Activated naive CD4-positive, alpha-beta T cell treated with anti-CD3 and anti-CD28 coated beads, Interleukin-2, amount 50 U/mL, for 24 hours (primary cell): ENCODE data around the gene CDKAL1.
"Not testable (repeated sequence)": the region's sequence is repeated elsewhere in the genome, so short reads cannot be mapped to it uniquely, and the experiment has no call there.

Experiments used
- H3K27ac Mint-ChIP-seq: one replicate; pipeline ENCODE4 v1.8.0; 2021; ENCODE audit warnings: mild to moderate bottlenecking, mixed read lengths
- H3K27me3 Mint-ChIP-seq: one replicate; pipeline ENCODE4 v1.8.0; 2021; ENCODE audit warnings: mixed read lengths
- H3K36me3 Mint-ChIP-seq: one replicate; pipeline ENCODE4 v1.8.0; 2021; ENCODE audit warnings: mixed read lengths
- H3K4me1 Mint-ChIP-seq: one replicate; pipeline ENCODE4 v1.8.0; 2021; ENCODE audit warnings: mixed read lengths
- H3K4me3 Mint-ChIP-seq: one replicate; pipeline ENCODE4 v1.8.0; 2021; ENCODE audit warnings: mild to moderate bottlenecking, mixed read lengths
- H3K9me3 Mint-ChIP-seq: one replicate; pipeline ENCODE4 v1.8.0; 2021; ENCODE audit warnings: mixed read lengths

CDKAL1 gene

DNA sequence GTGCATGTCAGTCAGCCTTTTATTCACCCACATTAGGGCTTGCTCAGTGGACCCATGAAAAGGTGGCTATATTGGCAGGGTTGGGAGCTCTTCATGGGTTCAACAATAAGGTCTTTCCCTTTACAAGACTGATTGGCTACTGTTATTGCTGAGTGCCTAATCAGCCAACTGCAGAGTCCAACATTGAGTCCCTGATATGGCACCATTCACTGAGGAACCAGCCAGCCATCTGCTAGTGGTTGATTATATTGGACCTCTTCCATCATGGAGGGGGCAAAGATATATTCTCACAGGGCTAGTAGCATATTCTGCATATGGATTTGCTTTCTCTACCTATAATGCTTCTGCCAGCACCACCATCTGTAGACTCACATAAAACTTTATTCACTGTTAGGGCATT, 69.9 kb downstream of the CDKAL1 start:
- H3K9me3 Mint-ChIP-seq: no peaks in the 10 kb centered on the region
- H3K4me1 Mint-ChIP-seq: peaks cover 4% of the 10 kb centered on the region
- no peak overlapping the region for H3K4me3 Mint-ChIP-seq
- peaks cover 32% of the 10 kb centered on the region for H3K36me3 Mint-ChIP-seq
- no peaks in the 10 kb centered on the region for H3K27me3 Mint-ChIP-seq
- no peak overlapping the region for H3K27ac Mint-ChIP-seq

DNA sequence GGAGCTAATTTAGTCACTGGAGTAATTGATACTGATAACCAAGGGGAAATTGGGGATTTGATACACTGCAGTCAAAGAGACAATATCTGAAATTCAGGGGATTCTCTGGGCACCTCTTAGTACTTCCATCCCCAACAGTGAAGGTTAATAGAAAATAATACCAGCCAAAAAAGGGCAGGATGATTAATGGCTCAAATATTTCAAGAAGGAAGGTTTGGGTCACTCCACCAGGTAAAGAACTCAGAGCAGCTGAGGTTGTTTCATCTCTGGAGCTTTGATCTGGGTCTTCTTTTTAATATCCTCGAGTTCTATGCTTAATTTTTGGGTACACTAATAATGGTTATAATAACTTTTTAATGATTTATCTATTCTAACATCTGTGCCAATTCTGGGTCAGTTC, 70.8 kb downstream of the CDKAL1 start:
- H3K9me3 Mint-ChIP-seq: no peaks in the 10 kb centered on the region
- peaks cover under 1% of the 10 kb centered on the region for H3K4me1 Mint-ChIP-seq
- no peaks in the 10 kb centered on the region for H3K27me3 Mint-ChIP-seq
- no peak overlapping the region for H3K4me3 Mint-ChIP-seq
- H3K27ac Mint-ChIP-seq: no peak overlapping the region
- peaks cover 29% of the 10 kb centered on the region for H3K36me3 Mint-ChIP-seq

DNA sequence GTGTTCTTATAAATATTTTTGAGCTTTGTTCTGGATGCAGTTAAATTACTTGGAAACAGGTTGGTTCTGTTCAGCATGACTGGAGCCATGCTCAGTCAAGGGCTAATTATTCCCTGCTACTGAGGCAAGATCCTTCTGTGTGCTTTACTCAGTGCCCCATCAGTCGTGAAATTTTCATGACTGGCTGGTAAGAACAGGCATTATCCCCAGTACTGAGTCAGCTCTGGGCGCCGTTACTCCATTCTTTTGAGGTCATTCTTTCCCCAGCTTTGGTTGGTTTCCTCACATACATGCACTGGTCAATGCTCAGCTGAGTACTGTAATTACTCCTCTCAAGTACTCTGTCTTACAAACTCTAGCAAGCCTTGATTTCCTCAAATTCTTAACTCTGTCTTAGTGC, 71.3 kb downstream of the CDKAL1 start:
- Mint-ChIP-seq H3K27me3 (no peaks in the 10 kb centered on the region), H3K27ac (peak overlapping the region; percentile 8), H3K4me1 (no peaks in the 10 kb centered on the region)

DNA sequence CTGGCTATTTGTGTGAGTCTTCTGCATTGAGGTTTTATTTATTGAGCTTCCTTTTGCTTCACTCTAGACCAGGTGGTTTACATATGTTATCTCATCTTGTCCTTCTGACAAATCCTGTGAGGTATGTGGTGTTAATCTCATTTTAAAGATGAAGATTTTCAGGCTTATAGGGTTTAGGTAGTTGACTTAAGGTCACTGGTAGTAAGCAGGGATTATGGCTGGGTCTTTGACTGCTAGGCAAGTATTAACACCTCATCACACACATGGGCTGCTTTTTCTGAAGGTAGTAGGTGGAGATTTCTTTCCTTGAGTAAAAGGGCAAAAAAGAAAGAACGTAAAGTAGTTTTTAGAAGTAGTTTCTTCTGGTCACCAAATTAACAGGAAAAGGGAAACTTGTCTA, 72.6 kb downstream of the CDKAL1 start:
- Mint-ChIP-seq H3K4me1 (no peaks in the 10 kb centered on the region), H3K4me3 (no peak overlapping the region), H3K27ac (no peak overlapping the region), H3K27me3 (no peaks in the 10 kb centered on the region), H3K9me3 (no peaks in the 10 kb centered on the region), H3K36me3 (peaks cover 27% of the 10 kb centered on the region)

More for the DNA sequence above, 71.3 kb downstream of the CDKAL1 start:
- Mint-ChIP-seq H3K36me3 (peaks cover 34% of the 10 kb centered on the region), H3K4me3 (no peak overlapping the region), H3K9me3 (no peaks in the 10 kb centered on the region)

DNA sequence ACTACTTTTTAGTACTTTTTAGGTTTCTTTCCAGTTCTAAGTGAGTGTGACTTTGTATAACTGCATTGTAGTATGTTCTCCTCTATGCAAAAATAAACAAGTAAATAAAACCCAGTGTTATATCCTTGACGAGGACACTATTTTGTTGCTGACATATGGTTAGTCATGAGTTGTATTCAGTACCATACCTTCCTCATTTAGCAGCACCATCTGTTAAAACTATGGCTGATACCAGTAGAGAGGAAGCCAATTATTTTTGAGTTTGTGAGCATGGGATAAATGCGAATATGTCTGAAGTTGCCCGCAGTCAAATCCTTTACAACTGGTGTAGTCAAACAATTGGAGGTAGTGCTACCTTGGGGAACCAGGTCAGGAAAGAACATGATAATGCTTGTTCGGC, 74.1 kb downstream of the CDKAL1 start:
- Mint-ChIP-seq H3K36me3 (peaks cover 23% of the 10 kb centered on the region), H3K4me3 (no peak overlapping the region), H3K9me3 (no peaks in the 10 kb centered on the region), H3K4me1 (peaks cover 5% of the 10 kb centered on the region), H3K27ac (no peak overlapping the region), H3K27me3 (no peaks in the 10 kb centered on the region)

DNA sequence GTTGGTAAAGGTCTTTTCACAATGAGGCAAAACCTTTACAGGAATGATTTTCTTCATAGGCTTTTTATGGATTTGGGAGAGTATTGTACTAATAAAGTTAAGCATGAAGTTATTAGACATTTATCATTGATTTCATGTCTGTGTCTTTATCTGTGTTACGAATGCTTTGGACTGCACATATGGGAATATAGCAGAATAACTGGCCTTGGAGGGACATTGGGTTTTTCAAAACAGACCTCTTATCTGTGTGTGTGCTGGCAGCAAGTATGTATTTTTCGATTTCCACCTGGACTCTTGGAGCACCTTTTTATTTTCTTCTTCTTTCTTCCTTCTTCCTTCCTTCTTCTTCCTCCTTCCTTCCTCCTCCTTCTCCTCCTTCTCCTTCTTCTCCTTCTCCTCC, 74.6 kb downstream of the CDKAL1 start:
- Mint-ChIP-seq H3K27ac (no peak overlapping the region), H3K4me3 (no peak overlapping the region), H3K4me1 (peaks cover 5% of the 10 kb centered on the region), H3K9me3 (no peaks in the 10 kb centered on the region), H3K36me3 (peaks cover 24% of the 10 kb centered on the region), H3K27me3 (no peaks in the 10 kb centered on the region)

DNA sequence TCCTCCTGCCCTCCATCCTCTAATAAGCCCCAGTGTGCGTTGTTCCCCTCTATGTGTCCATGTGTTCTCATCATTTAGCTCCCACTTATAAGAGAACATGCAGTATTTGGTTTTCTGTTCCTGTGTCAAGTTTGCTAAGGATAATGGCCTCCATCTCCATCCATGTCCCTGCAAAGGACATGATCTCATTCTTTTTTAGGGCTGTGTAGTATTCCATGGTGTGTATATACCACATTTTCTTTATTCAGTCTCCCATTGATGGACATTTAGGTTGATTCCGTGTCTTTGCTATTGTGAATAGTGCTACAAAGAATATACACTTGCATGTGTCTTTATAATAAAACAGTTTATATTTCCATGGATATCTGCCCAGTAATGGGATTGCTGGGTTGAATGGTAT, 75.7 kb downstream of the CDKAL1 start:
- H3K27me3 Mint-ChIP-seq, H3K4me1 Mint-ChIP-seq, H3K4me3 Mint-ChIP-seq, H3K27ac Mint-ChIP-seq, H3K9me3 Mint-ChIP-seq: not testable (repeated sequence)
- peaks cover 28% of the 10 kb centered on the region for H3K36me3 Mint-ChIP-seq

DNA sequence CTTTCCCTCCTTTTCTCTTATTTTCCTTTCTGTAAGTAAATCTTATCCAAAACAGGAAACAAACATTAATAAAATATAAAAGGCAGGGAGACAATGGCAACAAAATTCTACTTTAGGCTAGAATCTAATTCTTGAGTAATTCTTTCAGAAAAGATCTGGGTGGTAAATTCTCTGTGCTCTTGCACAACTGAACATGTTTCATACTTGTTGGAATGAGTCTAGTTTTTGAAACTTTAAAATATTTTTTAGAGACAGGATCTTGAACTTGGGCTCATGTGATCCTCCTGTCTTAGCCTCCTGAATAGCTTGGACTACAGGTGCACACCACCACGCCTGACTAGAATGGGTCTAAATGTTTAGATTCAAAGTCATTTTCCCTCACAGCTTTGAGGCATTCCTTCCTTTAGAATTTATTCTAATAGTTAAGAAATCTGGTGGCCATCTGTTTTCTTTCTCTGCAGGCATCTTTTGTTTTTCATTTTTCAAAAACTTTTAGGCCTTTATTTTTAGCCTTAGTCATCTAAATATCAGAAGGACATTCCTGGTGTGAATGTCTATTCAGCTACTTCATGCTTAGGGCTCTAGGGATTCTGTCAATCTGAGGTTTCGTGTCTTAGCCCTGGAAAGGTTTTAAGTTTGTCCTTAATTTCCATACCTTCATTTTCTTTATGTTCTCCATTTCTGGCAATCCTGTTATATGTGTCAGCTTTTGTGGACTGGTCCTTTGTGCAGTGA, 76.5 kb downstream of the CDKAL1 start:
- peaks cover 5% of the 10 kb centered on the region for H3K4me1 Mint-ChIP-seq
- H3K4me3 Mint-ChIP-seq: no peak overlapping the region
- no peaks in the 10 kb centered on the region for H3K27me3 Mint-ChIP-seq
- H3K27ac Mint-ChIP-seq: no peak overlapping the region
- no peaks in the 10 kb centered on the region for H3K9me3 Mint-ChIP-seq
- peaks cover 27% of the 10 kb centered on the region for H3K36me3 Mint-ChIP-seq

DNA sequence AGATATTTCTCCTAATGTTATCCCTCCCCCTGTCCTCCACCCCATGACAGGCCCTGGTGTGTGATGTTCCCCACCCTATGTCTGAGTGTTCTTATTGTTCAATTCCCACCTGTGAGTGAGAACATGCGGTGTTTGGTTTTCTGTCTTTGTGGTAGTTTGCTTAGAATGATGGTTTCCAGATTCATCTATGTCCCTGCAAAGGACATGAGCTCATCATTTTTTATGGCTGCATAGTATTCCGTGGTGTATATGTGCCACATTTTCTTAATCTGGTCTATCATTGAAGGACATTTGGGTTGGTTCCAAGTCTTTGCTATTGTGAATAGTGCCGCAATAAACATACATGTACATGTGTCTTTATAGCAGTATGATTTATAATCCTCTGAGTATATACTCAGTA, 83.3 kb downstream of the CDKAL1 start:
- H3K4me3 Mint-ChIP-seq, H3K27ac Mint-ChIP-seq, H3K9me3 Mint-ChIP-seq, H3K27me3 Mint-ChIP-seq: not testable (repeated sequence)
- peaks cover 23% of the 10 kb centered on the region for H3K4me1 Mint-ChIP-seq
- H3K36me3 Mint-ChIP-seq: peaks cover 27% of the 10 kb centered on the region

DNA sequence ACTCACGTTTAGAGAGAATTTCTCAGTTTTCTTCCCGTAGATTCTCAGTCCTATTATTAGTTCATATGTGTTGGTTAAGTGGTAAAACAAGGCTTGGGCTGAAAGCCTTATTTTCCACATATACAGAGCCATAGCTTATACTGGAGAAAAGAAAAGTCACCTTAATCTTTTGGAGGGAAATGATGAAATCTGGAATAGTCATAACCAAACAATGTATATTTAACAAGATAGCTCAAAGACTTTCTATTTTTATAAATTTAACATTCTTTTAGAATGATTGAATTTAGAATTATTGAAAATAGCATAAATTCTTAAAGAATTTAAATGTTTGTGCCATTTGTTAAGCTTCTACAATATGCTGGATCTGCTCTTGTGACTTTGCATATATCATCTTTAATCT, 85.8 kb downstream of the CDKAL1 start:
- H3K4me3 Mint-ChIP-seq: no peak overlapping the region
- H3K4me1 Mint-ChIP-seq: peaks cover 45% of the 10 kb centered on the region
- H3K9me3 Mint-ChIP-seq: no peaks in the 10 kb centered on the region
- no peak overlapping the region for H3K27ac Mint-ChIP-seq
- peaks cover 27% of the 10 kb centered on the region for H3K36me3 Mint-ChIP-seq
- H3K27me3 Mint-ChIP-seq: no peaks in the 10 kb centered on the region

DNA sequence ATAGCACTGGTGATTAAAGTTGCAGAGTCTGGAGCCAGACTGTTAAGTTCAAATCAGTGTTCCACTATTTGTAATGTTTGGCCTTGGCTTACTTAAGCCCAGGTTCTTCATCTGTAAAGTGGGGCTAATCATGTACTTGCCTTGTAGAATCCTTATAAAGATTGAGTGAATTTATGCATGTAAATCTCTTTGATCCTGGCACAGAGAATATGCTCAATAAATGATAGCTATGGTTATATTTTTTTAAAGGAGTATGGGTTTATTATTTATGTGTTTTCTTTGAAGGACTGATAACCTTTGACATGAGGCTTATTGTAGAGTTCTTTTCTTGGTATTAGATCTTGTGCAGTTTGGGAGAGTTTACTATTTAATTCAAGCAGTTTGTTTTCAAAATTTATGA, 89.5 kb downstream of the CDKAL1 start:
- Mint-ChIP-seq H3K36me3 (peaks cover 34% of the 10 kb centered on the region), H3K27me3 (no peaks in the 10 kb centered on the region), H3K9me3 (no peaks in the 10 kb centered on the region), H3K27ac (no peak overlapping the region), H3K4me3 (no peak overlapping the region), H3K4me1 (peaks cover 61% of the 10 kb centered on the region)

DNA sequence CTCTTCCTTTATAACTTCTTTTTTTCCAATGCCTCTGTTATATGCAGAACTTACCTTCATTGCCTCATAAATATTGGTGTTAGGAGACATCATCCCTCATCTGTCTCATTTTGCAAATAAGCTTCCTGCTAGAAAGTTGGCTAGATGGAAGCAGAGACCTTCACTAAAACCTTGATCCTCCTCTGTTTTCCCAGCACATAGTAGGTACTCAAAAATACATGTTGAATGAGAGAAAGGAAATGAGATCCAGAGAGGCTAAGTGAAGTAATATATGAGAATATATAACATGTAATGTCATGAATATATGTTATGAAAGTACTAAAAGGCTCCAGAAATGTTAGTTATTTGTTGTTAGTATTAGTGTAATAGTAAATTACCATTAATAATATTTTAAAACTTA, 91.9 kb downstream of the CDKAL1 start:
- no peak overlapping the region for H3K27ac Mint-ChIP-seq
- no peaks in the 10 kb centered on the region for H3K27me3 Mint-ChIP-seq
- no peak overlapping the region for H3K4me3 Mint-ChIP-seq
- no peaks in the 10 kb centered on the region for H3K9me3 Mint-ChIP-seq
- peaks cover 31% of the 10 kb centered on the region for H3K36me3 Mint-ChIP-seq
- H3K4me1 Mint-ChIP-seq: peaks cover 74% of the 10 kb centered on the region

DNA sequence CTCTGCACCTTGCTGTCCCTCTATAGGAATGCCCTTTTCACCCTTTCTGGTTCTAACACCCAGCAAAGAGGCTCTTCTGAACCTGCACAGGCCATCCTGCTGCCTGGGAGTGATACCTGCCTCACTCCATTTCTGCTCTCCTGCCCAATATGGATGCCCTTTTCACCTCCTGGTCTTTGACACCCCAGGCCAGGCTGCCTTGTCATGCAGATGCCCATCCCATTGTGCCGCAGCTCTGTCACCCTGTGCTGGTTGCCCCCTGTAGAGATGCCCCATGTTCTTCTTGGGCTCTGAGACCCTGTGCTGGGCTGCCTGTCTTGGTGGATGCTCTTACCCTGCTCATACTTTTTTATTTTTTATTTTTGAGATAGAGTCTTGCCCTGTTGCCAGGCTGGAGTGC, 95.3 kb downstream of the CDKAL1 start:
- H3K27me3 Mint-ChIP-seq: no peaks in the 10 kb centered on the region

DNA sequence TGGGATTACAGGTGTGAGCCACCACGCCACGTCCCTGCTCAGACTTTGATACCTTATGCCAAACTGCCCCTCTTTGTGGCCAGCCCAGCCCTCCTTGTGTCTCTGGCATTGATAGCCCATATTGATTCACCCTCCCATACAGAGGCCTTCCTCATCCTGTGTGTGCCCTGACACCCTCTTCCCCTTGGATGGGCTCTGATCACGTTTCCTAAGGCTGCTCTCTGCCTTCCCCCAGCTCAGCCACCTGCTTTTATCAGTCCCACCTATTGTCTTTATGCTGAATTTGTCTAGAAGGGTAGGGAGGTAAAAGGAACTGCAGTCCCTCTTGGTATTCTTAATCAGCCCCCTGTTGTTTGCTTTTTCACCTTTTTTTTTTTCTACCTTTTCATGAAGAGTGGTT, 95.9 kb downstream of the CDKAL1 start:
- Mint-ChIP-seq H3K36me3 (peaks cover 31% of the 10 kb centered on the region), H3K4me3 (no peak overlapping the region), H3K27ac (no peak overlapping the region), H3K4me1 (peaks cover 64% of the 10 kb centered on the region), H3K27me3 (no peaks in the 10 kb centered on the region), H3K9me3 (no peaks in the 10 kb centered on the region)

More for the DNA sequence above, 95.3 kb downstream of the CDKAL1 start:
- Mint-ChIP-seq H3K9me3 (no peaks in the 10 kb centered on the region), H3K36me3 (peaks cover 31% of the 10 kb centered on the region), H3K4me1 (peaks cover 70% of the 10 kb centered on the region), H3K4me3 (no peak overlapping the region), H3K27ac (no peak overlapping the region)

DNA sequence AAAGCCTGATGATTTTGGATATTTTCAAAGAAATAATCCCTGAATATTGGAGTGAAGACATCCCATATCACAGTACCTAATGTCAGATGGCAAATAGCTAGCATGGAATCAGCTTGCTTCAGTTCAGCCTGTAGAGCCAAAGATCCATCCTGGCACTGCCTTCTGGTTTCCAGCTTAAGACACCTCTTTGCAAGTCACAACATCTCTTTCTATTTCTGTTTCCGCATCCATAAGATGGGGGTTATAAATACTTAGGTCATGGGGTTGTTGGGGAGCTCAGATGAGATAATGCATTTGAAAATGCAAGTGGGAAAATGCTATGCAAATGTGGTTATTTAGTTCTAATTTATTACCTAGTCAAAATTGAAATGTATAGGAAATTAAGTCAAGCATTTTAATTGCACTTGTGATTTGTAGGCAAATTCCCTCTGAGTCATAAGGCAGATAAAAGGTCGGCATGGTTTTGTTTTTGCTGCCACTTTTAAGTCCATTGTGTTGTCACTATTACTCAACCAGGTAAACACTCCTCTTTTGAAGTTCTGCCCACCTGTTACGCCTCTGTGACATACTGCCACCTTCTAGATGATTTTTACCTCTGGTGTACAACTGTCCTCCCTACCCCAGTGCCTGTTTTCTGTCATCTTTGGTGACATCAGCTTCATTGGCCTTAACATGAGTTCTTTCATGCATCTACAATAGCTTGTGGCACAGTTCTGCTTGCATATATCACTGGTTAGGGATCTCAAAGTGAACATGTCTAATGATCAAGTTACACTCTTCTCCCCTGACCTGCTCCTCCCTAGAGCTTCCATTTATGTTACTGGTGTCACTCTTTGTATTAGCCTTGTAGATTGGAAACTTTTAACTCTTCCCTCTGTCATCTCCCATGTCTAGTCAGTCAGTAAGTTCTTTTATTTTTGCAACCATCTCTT, 96.6 kb downstream of the CDKAL1 start:
- H3K27me3 Mint-ChIP-seq: no peaks in the 10 kb centered on the region
- H3K36me3 Mint-ChIP-seq: peaks cover 29% of the 10 kb centered on the region
- H3K4me1 Mint-ChIP-seq: peaks cover 60% of the 10 kb centered on the region
- H3K27ac Mint-ChIP-seq: peak overlapping the region; percentile 6
- H3K4me3 Mint-ChIP-seq: no peak overlapping the region
- H3K9me3 Mint-ChIP-seq: no peaks in the 10 kb centered on the region

DNA sequence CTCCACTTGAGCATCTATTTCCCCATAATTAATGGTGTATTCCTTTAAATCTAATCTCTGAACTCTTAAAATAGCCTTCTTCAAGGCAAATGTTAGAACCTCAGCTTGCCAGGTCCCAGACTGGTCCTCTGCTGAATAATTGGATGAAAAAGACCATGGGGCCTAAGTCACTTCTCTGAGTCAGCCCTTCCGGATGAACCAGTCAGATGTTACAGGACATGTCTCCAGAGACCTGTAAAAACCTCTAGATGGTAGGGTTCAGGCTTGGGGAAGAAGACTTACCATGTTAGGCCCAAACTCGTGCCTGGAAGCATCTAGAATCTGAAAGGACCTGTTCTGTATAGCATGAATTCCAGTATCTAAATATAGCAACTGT, 97.3 kb downstream of the CDKAL1 start:
- Mint-ChIP-seq H3K9me3 (no peaks in the 10 kb centered on the region), H3K4me3 (no peak overlapping the region), H3K36me3 (peaks cover 30% of the 10 kb centered on the region), H3K4me1 (peaks cover 61% of the 10 kb centered on the region), H3K27ac (peak overlapping the region; percentile 6), H3K27me3 (no peaks in the 10 kb centered on the region)
